IMR-90 (cell line): ENCODE data around the gene INAFM1. TPM values are rescaled to one million over a fixed set of nuclear protein-coding genes. Genes with fewer than 3 reads are reported as not detected.

Experiments
- ATAC-seq: fragments of 200-7000 bp; cut with Tn5 transposase; 2 replicates; pipeline ENCODE4 v1.9.1; 2020; ENCODE audit warnings: low read depth, mild to moderate bottlenecking, moderate library complexity
- BruUV-seq: library from RNA; stranded (reverse); fragments of 400-500 nt; replicated peaks from 2 replicates; lab custom pipeline; 2021; lab: Mats Ljungman, UMichigan
- CTCF ChIA-PET: fragments of 300-600 bp; formaldehyde crosslinking; extraction: SDS; loops from one replicate; lab custom pipeline; 2021; ENCODE audit warnings: antibody characterized with exemption; lab: Yijun Ruan, JAX
- POLR2A ChIA-PET: fragments of 300-600 bp; sonication (Branson Sonifier 250); formaldehyde crosslinking; loops from one replicate; lab custom pipeline; 2022; ENCODE audit warnings: antibody characterized with exemption; ENCODE audit not compliant: unreplicated experiment; lab: Charles Lee
- DNase-seq: peaks from one replicate; pipeline ENCODE4 v3.0.0; 2013
- H2AFZ ChIP-seq: replicated peaks from 2 replicates; pipeline ENCODE3; 2013; ENCODE audit warnings: low read length, mild to moderate bottlenecking; ENCODE audit not compliant: poor library complexity
- H2AK5ac ChIP-seq: 2 replicates; pipeline ENCODE4 v1.6.1; 2013; ENCODE audit warnings: low read depth, low read length, inconsistent platforms
- H2AK9ac ChIP-seq: replicated peaks from 2 replicates; pipeline ENCODE3; 2013; ENCODE audit warnings: mild to moderate bottlenecking, low read depth, low read length, moderate library complexity; ENCODE audit not compliant: poor library complexity
- H2BK120ac ChIP-seq: 2 replicates; pipeline ENCODE4 v1.6.1; 2013; ENCODE audit warnings: low read depth, low read length, inconsistent platforms
- H2BK15ac ChIP-seq: 3 replicates; pipeline ENCODE4 v1.6.1; 2013; ENCODE audit warnings: low read depth, low read length, inconsistent platforms
- H2BK20ac ChIP-seq: 2 replicates; pipeline ENCODE4 v1.6.1; 2013; ENCODE audit warnings: low read depth, mild to moderate bottlenecking, inconsistent platforms, low read length, moderate library complexity
- H2BK5ac ChIP-seq: 2 replicates; pipeline ENCODE4 v1.6.1; 2013; ENCODE audit warnings: mild to moderate bottlenecking, low read depth, low read length, inconsistent platforms; ENCODE audit not compliant: poor library complexity, severe bottlenecking
- H3K14ac ChIP-seq: replicated peaks from 2 replicates; pipeline ENCODE4 v1.6.1; 2013; ENCODE audit warnings: low read depth, low read length, inconsistent platforms
- H3K18ac ChIP-seq: 2 replicates; pipeline ENCODE4 v1.6.1; 2013; ENCODE audit warnings: low read depth, low read length, control low read depth
- H3K23ac ChIP-seq: 2 replicates; pipeline ENCODE4 v1.6.1; 2013; ENCODE audit warnings: low read depth, low read length, inconsistent platforms
- H3K27ac ChIP-seq: 2 replicates; pipeline ENCODE4 v1.5.1; 2013; ENCODE audit warnings: mild to moderate bottlenecking, control low read depth, low read length; ENCODE audit not compliant: insufficient read depth
- H3K27me3 ChIP-seq: 2 replicates; pipeline ENCODE4 v1.6.1; 2013; ENCODE audit warnings: low read length; ENCODE audit not compliant: control insufficient read depth, insufficient read depth
- H3K36me3 ChIP-seq: 2 replicates; pipeline ENCODE4 v1.6.1; 2013; ENCODE audit warnings: low read length, mixed read lengths; ENCODE audit not compliant: control insufficient read depth, insufficient read depth
- H3K4ac ChIP-seq: 2 replicates; pipeline ENCODE4 v1.6.1; 2013; ENCODE audit warnings: low read depth, low read length, inconsistent platforms
- H3K4me1 ChIP-seq: 2 replicates; pipeline ENCODE4 v1.6.1; 2013; ENCODE audit warnings: low read length, mixed read lengths; ENCODE audit not compliant: control insufficient read depth, insufficient read depth
- H3K4me2 ChIP-seq: 2 replicates; pipeline ENCODE4 v1.6.1; 2013; ENCODE audit warnings: low read depth, mild to moderate bottlenecking, control low read depth, low read length, moderate library complexity
- H3K4me3 ChIP-seq: 2 replicates; pipeline ENCODE4 v1.5.1; 2013; ENCODE audit warnings: low read depth, mild to moderate bottlenecking, control low read depth, low read length, moderate library complexity; ENCODE audit not compliant: insufficient read depth
- H3K56ac ChIP-seq: 2 replicates; pipeline ENCODE4 v1.6.1; 2013; ENCODE audit warnings: low read length, inconsistent platforms; ENCODE audit not compliant: insufficient read depth; ENCODE audit errors: extremely low read depth
- H3K79me1 ChIP-seq, 2 experiments: 2 replicates each; pipeline ENCODE4 v1.6.1; 2013; ENCODE audit warnings: low read length in 2 of 2, inconsistent platforms in 1 of 2, low read depth in 1 of 2
- H3K9ac ChIP-seq: 2 replicates; pipeline ENCODE4 v1.6.1; 2013; ENCODE audit warnings: low read depth, low read length, control low read depth
- H3K9me1 ChIP-seq: 2 replicates; pipeline ENCODE4 v1.6.1; 2013; ENCODE audit warnings: low read length, inconsistent platforms; ENCODE audit not compliant: insufficient read depth
- H3K9me3 ChIP-seq: 2 replicates; pipeline ENCODE4 v1.6.1; 2013; ENCODE audit warnings: low read length; ENCODE audit not compliant: control insufficient read depth, insufficient read depth
- H4K20me1 ChIP-seq: 2 replicates; pipeline ENCODE4 v1.6.1; 2013; ENCODE audit warnings: low read length, inconsistent platforms; ENCODE audit not compliant: insufficient read depth
- H4K5ac ChIP-seq: 2 replicates; pipeline ENCODE4 v1.6.1; 2013; ENCODE audit warnings: mild to moderate bottlenecking, low read depth, low read length, control low read depth
- H4K8ac ChIP-seq, 2 experiments: 2 replicates each; pipeline ENCODE4 v1.6.1; 2013; ENCODE audit warnings: low read depth in 2 of 2, low read length in 2 of 2, control low read depth in 1 of 2, inconsistent platforms in 1 of 2
- H4K91ac ChIP-seq: 2 replicates; pipeline ENCODE4 v1.6.1; 2013; ENCODE audit warnings: low read depth, low read length, inconsistent platforms; ENCODE audit not compliant: insufficient read depth
- BHLHE40 ChIP-seq: fragments of 150-350 bp; IDR thresholded peaks from 2 replicates; pipeline ENCODE4 v1.6.1; 2016; ENCODE audit warnings: mild to moderate bottlenecking, low read depth, low read length
- CEBPB ChIP-seq: IDR thresholded peaks from 2 replicates; pipeline ENCODE4 v1.6.1; 2012; ENCODE audit warnings: low read depth, low read length, improper control_type of control experiment
- CHD1 ChIP-seq: IDR thresholded peaks from 2 replicates; pipeline ENCODE4 v1.6.1; 2012; ENCODE audit warnings: low read depth, low read length, improper control_type of control experiment
- CTCF ChIP-seq: conservative IDR thresholded peaks from 2 replicates; pipeline ENCODE4 v1.5.1; 2012; ENCODE audit warnings: mild to moderate bottlenecking, low read depth, low read length, improper control_type of control experiment
- ELK1 ChIP-seq: fragments of 150-350 bp; IDR thresholded peaks from 2 replicates; pipeline ENCODE4 v1.6.1; 2016; ENCODE audit warnings: low read depth, mild to moderate bottlenecking, low read length, moderate library complexity, borderline replicate concordance
- FOS ChIP-seq: fragments of 150-350 bp; IDR thresholded peaks from 2 replicates; pipeline ENCODE4 v1.6.1; 2016; ENCODE audit warnings: low read depth, low read length
- MAFK ChIP-seq: IDR thresholded peaks from 2 replicates; pipeline ENCODE4 v1.6.1; 2012; ENCODE audit warnings: low read depth, low read length, improper control_type of control experiment
- MAZ ChIP-seq: IDR thresholded peaks from 2 replicates; pipeline ENCODE4 v1.6.1; 2012; ENCODE audit warnings: low read depth, mild to moderate bottlenecking, low read length, improper control_type of control experiment, moderate library complexity, borderline replicate concordance
- MXI1 ChIP-seq: IDR thresholded peaks from 2 replicates; pipeline ENCODE4 v1.6.1; 2012; ENCODE audit warnings: low read depth, mild to moderate bottlenecking, low read length, moderate library complexity, borderline replicate concordance
- NFE2L2 ChIP-seq: fragments of 150-350 bp; IDR thresholded peaks from 2 replicates; pipeline ENCODE4 v1.6.1; 2016; ENCODE audit warnings: low read depth, mild to moderate bottlenecking, low read length
- POLR2A ChIP-seq: IDR thresholded peaks from 2 replicates; pipeline ENCODE4 v1.6.1; 2012; ENCODE audit warnings: mild to moderate bottlenecking, low read depth, low read length
- RAD21 ChIP-seq: IDR thresholded peaks from 2 replicates; pipeline ENCODE4 v1.6.1; 2012; ENCODE audit warnings: low read length, improper control_type of control experiment
- RCOR1 ChIP-seq: IDR thresholded peaks from 2 replicates; pipeline ENCODE4 v1.6.1; 2012; ENCODE audit warnings: mild to moderate bottlenecking, low read length, improper control_type of control experiment; ENCODE audit not compliant: insufficient replicate concordance
- RFX5 ChIP-seq: IDR thresholded peaks from 2 replicates; pipeline ENCODE4 v1.8.0; 2012; ENCODE audit warnings: low read depth, mild to moderate bottlenecking, low read length, moderate library complexity
- SMC3 ChIP-seq: fragments of 150-350 bp; IDR thresholded peaks from 2 replicates; pipeline ENCODE4 v1.6.1; 2016; ENCODE audit warnings: low read depth, mild to moderate bottlenecking, antibody characterized with exemption, low read length, moderate library complexity
- USF2 ChIP-seq: fragments of 150-350 bp; IDR thresholded peaks from 2 replicates; pipeline ENCODE4 v1.6.1; 2017; ENCODE audit warnings: mild to moderate bottlenecking, antibody characterized with exemption, low read length, low read depth
- WGBS, 2 experiments: methylation state at CpG; one replicate each; pipeline versions ENCODE4 v1.1.5 to v1.1.7; 2013; ENCODE audit warnings: missing lambda C conversion rate in 2 of 2; ENCODE audit not compliant: insufficient read length in 1 of 2; ENCODE audit errors: extremely low coverage in 2 of 2; 5-methylcytosine and 5-hydroxymethylcytosine counted together
- dilution Hi-C: fragments of 300-500 bp; cut with HindIII; formaldehyde crosslinking; loops from one replicate; pipeline ENCODE4 v1.14.3; 2018; ENCODE audit warnings: low sequenced_read_pairs; ENCODE audit not compliant: unreplicated experiment
- in situ Hi-C: fragments of 300-500 bp; cut with MboI; formaldehyde crosslinking; loops from 3 replicates; pipeline ENCODE4 v1.14.3; 2019; ENCODE audit warnings: low sequenced_read_pairs, inconsistent platforms, mixed read lengths
- intact Hi-C: fragments of 100-400 bp; cut with micrococcal nuclease; formaldehyde crosslinking; loops from 2 replicates; pipeline ENCODE4 v1.10.0; 2022
- polyA plus RNA-seq, 3 experiments: library from polyadenylated mRNA; depleted of rRNA; stranded (reverse); fragments of >200 nt; gene quantifications; 2 replicates each; pipeline ENCODE4 v1.2.3, GENCODE V29; 2012; ENCODE audit warnings: low replicate concordance in 1 of 3
- total RNA-seq: library from RNA; depleted of rRNA; stranded (reverse); fragments of >200 nt; gene quantifications from 2 replicates; pipeline ENCODE4 v1.2.3, GENCODE V29; 2012

INAFM1 gene
- total and polyA plus RNA-seq, 2 of the 4 experiments (the other 2 are of a cell fraction), result 0.36 to 7.8 TPM

GRCh38 chr19:47309038-47309437, 34.4 kb downstream of the INAFM1 start:
- intact Hi-C loops, result loop anchor here (5.0 kb wide), 2 partner anchors 38 to 388 kb away; partner anchors contain the start of gene DHX34
- H2AK9ac ChIP-seq, result no peak overlapping the region
- ChIA-PET POLR2A (no interaction called here), CTCF (interaction anchor here (0.6 to 1.3 kb wide), 2 partner anchors 11 to 82 kb away, joined by 4 to 5 read pairs; no protein-coding TSS in a partner anchor)
- no peaks in the 10 kb centered on the region for H4K20me1 ChIP-seq
- no peak overlapping the region for H2BK20ac ChIP-seq
- no peak overlapping the region for H4K8ac ChIP-seq
- no peaks in the 10 kb centered on the region for H3K36me3 ChIP-seq
- in situ Hi-C loops, result no loop called here
- no peak overlapping the region for H2BK5ac ChIP-seq
- no peak overlapping the region for H2BK120ac ChIP-seq
- H3K27ac ChIP-seq, result no peak overlapping the region
- H3K9me1 ChIP-seq, result 0 out of 2 replicates have a peak, but pooled peaks cover 4% of the 10 kb centered on the region
- no peak overlapping the region for H3K56ac ChIP-seq
- no peak overlapping the region for H3K4me2 ChIP-seq
- no peak overlapping the region for H3K4ac ChIP-seq
- H2AK5ac ChIP-seq, result no peak overlapping the region
- H3K18ac ChIP-seq, result no peak overlapping the region
- no peaks in the 10 kb centered on the region for H3K79me1 ChIP-seq
- H4K5ac ChIP-seq, result no peak overlapping the region
- no peaks in the 10 kb centered on the region for H3K4me1 ChIP-seq
- dilution Hi-C loops, result no loop called here
- no peak for TF ChIP-seq POLR2A
- TF ChIP-seq MXI1, result no peak
- TF ChIP-seq SMC3, result no peak
- TF ChIP-seq RAD21, result no peak
- TF ChIP-seq RFX5, result no peak
- TF ChIP-seq RCOR1, result no peak
- TF ChIP-seq CTCF, result no peak
- no peak for TF ChIP-seq CEBPB
- TF ChIP-seq MAFK, result no peak
- TF ChIP-seq CHD1, result no peak
- no peak for TF ChIP-seq FOS
- no peak for TF ChIP-seq ELK1
- TF ChIP-seq USF2, result no peak
- TF ChIP-seq MAZ, result no peak
- no peak for TF ChIP-seq NFE2L2
- no peak for TF ChIP-seq BHLHE40
- H2BK15ac ChIP-seq, result no peak overlapping the region
- H4K91ac ChIP-seq, result no peak overlapping the region
- 42% methylated on average over 3 of the region's 8 CpGs; no CpG with 5 or more reads in 1 of the 2 experiments for WGBS, 2 experiments
- H3K27me3 ChIP-seq, result no peaks in the 10 kb centered on the region
- DNase-seq (no peak), ATAC-seq (no peak)
- no peak overlapping the region for H3K14ac ChIP-seq
- no peak overlapping the region for H3K4me3 ChIP-seq
- H2AFZ ChIP-seq, result no peak overlapping the region
- H3K9me3 ChIP-seq, result no peaks in the 10 kb centered on the region
- no TSS peak for BruUV-seq
- H3K23ac ChIP-seq, result no peak overlapping the region
- H3K9ac ChIP-seq, result no peak overlapping the region
